ENCODE measurements around the gene SPDYE11.
A peak's percentile ranks its signal among the peaks of the same experiment; 100 is the strongest.
"Not testable (repeated sequence)": the region's sequence is repeated elsewhere in the genome, so short reads cannot be mapped to it uniquely, and the experiment has no call there.

The SPDYE11 gene, protein sequence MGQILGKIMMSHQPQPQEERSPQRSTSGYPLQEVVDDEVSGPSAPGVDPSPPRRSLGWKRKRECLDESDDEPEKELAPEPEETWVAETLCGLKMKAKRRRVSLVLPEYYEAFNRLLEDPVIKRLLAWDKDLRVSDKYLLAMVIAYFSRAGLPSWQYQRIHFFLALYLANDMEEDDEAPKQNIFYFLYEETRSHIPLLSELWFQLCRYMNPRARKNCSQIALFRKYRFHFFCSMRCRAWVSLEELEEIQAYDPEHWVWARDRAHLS

DNA sequence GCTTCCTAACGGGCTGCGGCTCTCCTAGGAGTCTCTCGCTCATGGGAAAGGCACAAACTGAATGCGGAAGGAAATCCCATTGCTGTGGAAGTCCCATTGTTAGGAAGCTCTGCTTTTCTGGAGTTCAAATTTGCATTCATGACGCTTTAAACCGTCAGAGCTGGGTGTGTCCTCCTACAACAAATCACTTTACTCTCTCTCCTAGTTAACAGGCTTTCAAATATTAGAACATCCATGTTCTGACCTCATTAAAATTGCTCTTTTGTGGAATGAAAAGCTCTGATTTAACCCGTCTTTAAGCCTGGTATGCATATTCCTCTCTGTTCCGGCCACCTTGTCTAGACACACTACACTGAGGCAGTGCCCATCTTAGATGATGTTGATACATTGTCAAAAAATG lies at the start of gene SPDYE11:
TSS of gene SPDYE11 (minus strand) at position 101 of the 400 bp plus-strand sequence. CDS start 1,800 bp downstream, outside the sequence.
- DNase-seq (ENCODE audit: low read depth) = not testable (repeated sequence)

DNA sequence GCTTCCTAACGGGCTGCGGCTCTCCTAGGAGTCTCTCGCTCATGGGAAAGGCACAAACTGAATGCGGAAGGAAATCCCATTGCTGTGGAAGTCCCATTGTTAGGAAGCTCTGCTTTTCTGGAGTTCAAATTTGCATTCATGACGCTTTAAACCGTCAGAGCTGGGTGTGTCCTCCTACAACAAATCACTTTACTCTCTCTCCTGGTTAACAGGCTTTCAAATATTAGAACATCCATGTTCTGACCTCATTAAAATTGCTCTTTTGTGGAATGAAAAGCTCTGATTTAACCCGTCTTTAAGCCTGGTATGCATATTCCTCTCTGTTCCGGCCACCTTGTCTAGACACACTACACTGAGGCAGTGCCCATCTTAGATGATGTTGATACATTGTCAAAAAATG lies 28.2 kb upstream of the SPDYE11 start, which contains the start of gene SPDYE9:
TSS of gene SPDYE9 (minus strand) at position 101 of the 400 bp plus-strand sequence. CDS start 1,800 bp downstream, outside the sequence.
- DNase-seq (ENCODE audit: low read depth) = not testable (repeated sequence)

DNA sequence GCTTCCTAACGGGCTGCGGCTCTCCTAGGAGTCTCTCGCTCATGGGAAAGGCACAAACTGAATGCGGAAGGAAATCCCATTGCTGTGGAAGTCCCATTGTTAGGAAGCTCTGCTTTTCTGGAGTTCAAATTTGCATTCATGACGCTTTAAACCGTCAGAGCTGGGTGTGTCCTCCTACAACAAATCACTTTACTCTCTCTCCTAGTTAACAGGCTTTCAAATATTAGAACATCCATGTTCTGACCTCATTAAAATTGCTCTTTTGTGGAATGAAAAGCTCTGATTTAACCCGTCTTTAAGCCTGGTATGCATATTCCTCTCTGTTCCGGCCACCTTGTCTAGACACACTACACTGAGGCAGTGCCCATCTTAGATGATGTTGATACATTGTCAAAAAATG lies 28.0 kb downstream of the SPDYE11 start, which contains the start of gene SPDYE8:
TSS of gene SPDYE8 (minus strand) at position 101 of the 400 bp plus-strand sequence. CDS start 1,800 bp downstream, outside the sequence.
- DNase-seq (ENCODE audit: low read depth) = not testable (repeated sequence)

DNA sequence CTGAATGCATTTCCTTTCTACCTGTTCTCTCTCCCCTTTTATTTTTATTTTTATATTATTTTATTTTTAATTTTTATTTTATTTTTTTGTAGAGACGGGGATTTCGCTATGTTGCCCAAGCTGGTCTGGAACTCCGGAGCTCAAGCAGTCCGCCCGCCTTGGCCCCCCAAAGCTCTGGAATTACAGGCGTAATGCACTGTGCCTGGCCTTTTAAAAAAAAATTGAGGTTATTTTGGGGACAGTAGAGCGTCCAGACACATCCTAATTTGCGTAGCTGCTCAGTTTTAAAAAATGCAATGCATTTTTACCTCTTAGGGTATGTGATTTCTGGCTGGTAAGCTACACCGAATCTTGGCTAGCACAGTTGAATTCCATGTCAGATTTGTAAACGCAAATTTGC lies 51.2 kb downstream of the SPDYE11 start:
- DNase-seq (ENCODE audit: low read depth) = not testable (repeated sequence)

DNA sequence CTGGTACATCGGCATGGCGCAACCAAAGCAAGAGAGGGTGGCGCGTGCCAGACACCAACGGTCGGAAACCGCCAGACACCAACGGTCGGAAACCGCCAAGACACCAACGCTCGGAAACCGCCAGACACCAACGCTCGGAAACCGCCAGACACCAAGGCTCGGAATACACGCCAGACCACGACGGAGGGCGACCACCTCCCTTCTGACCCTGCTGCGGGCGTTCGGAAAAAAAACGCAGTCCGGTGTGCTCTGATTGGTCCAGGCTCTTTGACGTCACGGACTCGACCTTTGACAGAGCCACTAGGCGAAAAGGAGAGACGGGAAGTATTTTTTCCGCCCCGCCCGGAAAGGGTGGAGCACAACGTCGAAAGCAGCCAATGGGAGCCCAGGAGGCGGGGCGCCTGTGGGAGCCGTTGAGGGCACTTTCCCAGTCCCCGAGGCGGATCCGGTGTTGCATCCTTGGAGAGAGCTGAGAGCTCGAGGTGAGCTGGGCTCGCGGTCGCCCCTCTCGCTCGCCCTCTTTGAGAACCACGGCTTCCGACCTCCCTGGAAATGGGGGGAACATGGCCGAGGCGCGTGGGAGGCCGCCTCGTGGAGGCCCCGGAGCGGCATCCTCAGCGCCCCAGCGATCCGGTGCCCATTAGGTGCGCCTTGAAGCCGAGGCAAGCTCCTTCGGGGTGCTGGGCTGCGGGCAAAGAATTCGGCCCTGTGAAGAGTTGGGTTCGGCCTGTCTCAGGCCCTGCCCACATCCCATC lies 51.8 kb downstream of the SPDYE11 start:
- DNase-seq (ENCODE audit: low read depth) = peak; percentile 76

DNA sequence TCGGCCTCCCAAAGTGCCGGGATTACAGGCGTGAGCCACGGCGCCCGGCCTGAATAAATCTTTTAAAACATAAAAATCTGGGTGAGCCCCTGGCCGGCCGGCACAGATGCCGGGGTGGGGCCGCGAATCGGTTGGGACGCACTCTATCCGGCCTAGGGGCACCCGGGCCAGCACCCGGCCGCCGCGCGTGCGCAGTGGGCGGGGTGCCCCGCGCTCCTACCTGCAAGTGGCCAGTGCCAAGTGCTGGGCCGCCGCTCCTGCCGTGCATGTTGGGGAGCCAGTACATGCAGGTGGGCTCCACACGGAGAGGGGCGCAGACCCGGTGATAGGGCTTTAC lies 52.4 kb downstream of the SPDYE11 start:
- peak; percentile 60 for DNase-seq (ENCODE audit: low read depth)

DNA sequence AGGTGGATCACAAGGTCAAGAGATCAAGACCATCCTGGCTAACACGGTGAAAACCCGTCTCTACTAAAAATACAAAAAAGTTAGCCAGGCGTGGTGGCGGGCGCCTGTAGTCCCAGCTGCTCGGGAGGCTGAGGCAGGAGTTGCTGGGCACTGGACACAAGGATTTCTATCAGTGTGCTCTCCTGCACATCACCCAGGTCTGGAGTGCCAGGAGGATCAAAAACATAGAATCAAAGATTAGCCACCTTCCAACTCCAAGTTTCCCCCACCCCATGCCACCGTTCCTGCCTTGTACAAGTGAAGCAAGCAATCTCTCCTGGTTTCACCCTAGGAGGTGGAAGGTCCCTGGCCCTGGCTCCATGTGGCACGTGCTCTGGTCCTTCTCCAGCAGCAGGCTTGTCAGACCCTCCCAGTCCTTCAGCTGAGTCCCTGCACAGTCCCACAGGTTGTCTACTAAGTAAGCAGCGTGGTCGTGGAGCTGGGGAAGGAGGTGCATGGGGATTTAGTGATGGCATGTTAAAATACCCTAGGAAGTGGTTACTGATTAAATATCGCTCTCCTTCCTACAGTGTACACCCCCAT lies 59.7 kb downstream of the SPDYE11 start:
- not testable (repeated sequence) for DNase-seq (ENCODE audit: low read depth)

All from activated T-helper 1 cell treated with Interleukin-2 at 50 U/mL for 16 hours (primary cell).